EL (cell line): ENCODE data around the gene MGAT4A.

Source experiments
- DNase-seq: peaks from one replicate; pipeline ENCODE4 v3.0.0-alpha.2; 2016

MGAT4A gene

GRCh38 chr2:98649135-98649991, 81.6 kb downstream of the MGAT4A start:
- DNase-seq, result peak; percentile 68

GRCh38 chr2:98648451-98648850, 82.5 kb downstream of the MGAT4A start:
- DNase-seq, result no peak

GRCh38 chr2:98647636-98648035, 83.3 kb downstream of the MGAT4A start:
- DNase-seq, result peak; percentile 43

- peak; percentile 28 for DNase-seq
Observed at GRCh38 chr2:98643496-98644100, 87.3 kb downstream of the MGAT4A start.

GRCh38 chr2:98637401-98638147, 93.4 kb downstream of the MGAT4A start:
- no peak for DNase-seq

GRCh38 chr2:98634406-98635092, 96.4 kb downstream of the MGAT4A start:
- DNase-seq, result no peak

GRCh38 chr2:98632351-98632750, 98.6 kb downstream of the MGAT4A start:
- DNase-seq, result no peak

- no peak for DNase-seq
Observed at GRCh38 chr2:98623657-98624056, 107.3 kb downstream of the MGAT4A start.

- no peak for DNase-seq
Observed at GRCh38 chr2:98617149-98617548, 113.8 kb downstream of the MGAT4A start.

GRCh38 chr2:98615481-98615880, 115.5 kb downstream of the MGAT4A start:
- no peak for DNase-seq

GRCh38 chr2:98614024-98614739, 116.8 kb downstream of the MGAT4A start:
- no peak for DNase-seq

GRCh38 chr2:98608962-98609604, 121.8 kb downstream of the MGAT4A start:
- peak; percentile 23 for DNase-seq

GRCh38 chr2:98608116-98608961, 122.6 kb downstream of the MGAT4A start, which contains the start of the genes COA5 and UNC50:
Gene COA5 (minus strand): TSS chr2:98608512. CDS start chr2:98608405, 107 bp downstream.
Gene UNC50 (plus strand): TSS chr2:98608589. CDS start chr2:98609760, 1,171 bp downstream.
- peak; percentile 88 for DNase-seq

GRCh38 chr2:98607741-98608115, 123.2 kb downstream of the MGAT4A start:
- DNase-seq, result no peak

GRCh38 chr2:98607104-98607503, 123.8 kb downstream of the MGAT4A start:
- DNase-seq, result no peak

GRCh38 chr2:98606431-98606830, 124.5 kb downstream of the MGAT4A start:
- DNase-seq, result no peak

GRCh38 chr2:98605076-98605475, 125.9 kb downstream of the MGAT4A start:
- DNase-seq, result no peak

GRCh38 chr2:98604547-98604946, 126.4 kb downstream of the MGAT4A start:
- DNase-seq, result no peak

- DNase-seq, result peak; percentile 35
Observed at GRCh38 chr2:98601532-98602132, 129.3 kb downstream of the MGAT4A start.

GRCh38 chr2:98598781-98599428, 132.0 kb downstream of the MGAT4A start:
- peak; percentile 56 for DNase-seq
